T-helper 1 cell treated with Interleukin-12 subunit alpha and Interleukin-12 subunit beta and Interleukin-4 antibody, amounts not matched to agents 30 μg/mL and 1 μg/mL, for 36 hours (primary cell): ENCODE data around the gene SASH1.
"Not testable (repeated sequence)": the region's sequence is repeated elsewhere in the genome, so short reads cannot be mapped to it uniquely, and the experiment has no call there.

Source experiments
- H3K27ac Mint-ChIP-seq: one replicate; pipeline ENCODE4 v1.8.0; 2021; ENCODE audit warnings: mild to moderate bottlenecking, mixed read lengths
- H3K27me3 Mint-ChIP-seq: one replicate; pipeline ENCODE4 v1.8.0; 2021; ENCODE audit warnings: low read depth, mixed read lengths
- H3K36me3 Mint-ChIP-seq: one replicate; pipeline ENCODE4 v1.8.0; 2021; ENCODE audit warnings: low read depth, mixed read lengths
- H3K4me1 Mint-ChIP-seq: one replicate; pipeline ENCODE4 v1.8.0; 2021; ENCODE audit warnings: low read depth, mixed read lengths
- H3K4me3 Mint-ChIP-seq: one replicate; pipeline ENCODE4 v1.8.0; 2021; ENCODE audit warnings: mild to moderate bottlenecking, moderate library complexity, mixed read lengths
- H3K9me3 Mint-ChIP-seq: one replicate; pipeline ENCODE4 v1.8.0; 2021; ENCODE audit warnings: mixed read lengths

SASH1 gene

DNA sequence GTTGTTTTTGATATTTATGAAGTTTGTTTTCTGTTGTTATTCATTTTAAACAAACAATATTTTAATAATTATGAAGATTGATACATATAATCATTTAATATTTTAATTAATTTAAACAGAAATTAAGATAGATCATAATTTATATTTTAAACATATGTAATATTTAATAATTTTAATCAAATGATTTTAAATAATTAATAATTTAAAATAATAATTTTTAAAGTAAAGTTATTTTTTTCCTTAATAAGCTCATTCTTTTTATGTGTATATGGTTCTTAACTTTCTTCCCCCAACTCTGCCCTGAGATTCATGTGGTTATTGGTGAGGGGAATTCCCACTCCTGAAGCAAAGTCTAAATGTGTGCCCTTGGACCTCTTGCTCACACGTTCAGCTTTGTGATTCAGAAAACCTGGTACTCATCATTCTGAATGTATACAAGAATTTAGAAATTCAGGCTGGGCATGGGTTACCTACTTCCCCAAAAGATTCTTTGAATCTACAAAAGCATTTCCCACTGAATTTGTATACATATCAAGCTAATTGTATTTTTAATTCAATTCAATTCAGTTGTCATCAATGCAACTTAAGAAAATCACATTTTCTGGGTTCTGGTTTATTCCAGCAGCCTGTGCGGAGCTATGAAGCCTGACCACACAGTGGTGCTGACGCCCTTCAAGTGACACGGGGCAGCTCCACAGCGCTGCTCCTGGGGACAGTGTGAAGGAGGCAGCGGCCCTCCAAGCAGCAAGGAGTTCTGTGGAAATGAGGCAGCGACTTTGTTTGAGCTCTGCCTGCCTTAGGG lies 235.2 kb downstream of the SASH1 start:
- no peaks in the 10 kb centered on the region for H3K36me3 Mint-ChIP-seq
- H3K27ac Mint-ChIP-seq, result no peak overlapping the region
- peaks cover 35% of the 10 kb centered on the region for H3K27me3 Mint-ChIP-seq
- H3K4me3 Mint-ChIP-seq, result no peak overlapping the region
- H3K4me1 Mint-ChIP-seq, result no peaks in the 10 kb centered on the region
- no peaks in the 10 kb centered on the region for H3K9me3 Mint-ChIP-seq

DNA sequence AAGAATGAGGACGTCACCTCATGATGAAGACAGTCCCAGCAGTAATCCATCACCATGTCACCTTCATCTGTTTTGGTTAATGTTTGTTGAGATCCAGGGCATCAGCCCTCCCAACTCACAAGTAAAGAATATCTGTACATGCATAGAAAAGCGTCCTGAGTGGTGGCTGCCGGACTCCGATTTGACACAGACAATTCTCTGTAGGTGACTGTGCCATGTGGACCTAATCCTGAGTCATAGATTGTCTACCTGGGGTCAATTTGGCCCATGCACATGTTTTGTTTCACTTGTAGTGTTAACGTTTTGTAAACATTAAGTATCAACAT lies 235.8 kb downstream of the SASH1 start:
- Mint-ChIP-seq H3K36me3 (no peaks in the 10 kb centered on the region), H3K9me3 (peaks cover under 1% of the 10 kb centered on the region), H3K4me3 (no peak overlapping the region), H3K4me1 (no peaks in the 10 kb centered on the region), H3K27ac (no peak overlapping the region), H3K27me3 (peaks cover 35% of the 10 kb centered on the region)

DNA sequence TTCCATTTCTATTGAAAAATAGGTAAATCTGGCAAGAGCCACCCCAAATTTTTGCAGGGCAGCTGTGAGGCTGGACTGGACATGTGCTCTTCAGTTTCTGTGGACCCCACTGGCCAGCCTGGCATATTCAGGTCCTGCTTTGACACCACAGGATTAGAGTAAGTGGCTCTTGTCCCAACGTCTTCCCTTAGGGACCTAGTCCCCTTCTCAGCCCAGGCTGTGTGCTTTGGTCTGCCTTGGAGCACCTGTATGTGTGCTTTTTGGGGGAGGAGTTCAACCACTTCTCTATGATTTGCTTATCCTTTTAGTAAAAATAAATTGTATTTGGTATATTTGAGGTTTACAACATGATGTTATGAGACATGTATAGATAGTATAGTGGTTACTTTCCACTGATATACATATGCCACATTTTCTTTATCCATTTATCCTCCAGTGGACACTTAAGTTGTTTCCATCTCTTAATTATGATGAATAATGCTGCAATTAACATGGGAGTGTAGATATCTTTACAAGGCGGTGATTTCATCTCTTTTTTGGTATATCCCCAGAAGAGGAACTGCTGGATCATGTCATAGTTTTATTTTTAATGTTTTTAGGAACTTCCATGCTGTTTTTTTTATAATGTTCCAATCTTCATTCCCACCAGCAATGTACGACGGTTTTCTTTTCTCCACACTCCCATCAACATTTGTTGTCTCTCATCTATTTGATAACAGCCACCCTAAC lies 236.4 kb downstream of the SASH1 start:
- Mint-ChIP-seq H3K9me3 (peaks cover 5% of the 10 kb centered on the region), H3K36me3 (no peaks in the 10 kb centered on the region), H3K4me3 (no peak overlapping the region), H3K4me1 (no peaks in the 10 kb centered on the region), H3K27ac (no peak overlapping the region), H3K27me3 (peaks cover 35% of the 10 kb centered on the region)

DNA sequence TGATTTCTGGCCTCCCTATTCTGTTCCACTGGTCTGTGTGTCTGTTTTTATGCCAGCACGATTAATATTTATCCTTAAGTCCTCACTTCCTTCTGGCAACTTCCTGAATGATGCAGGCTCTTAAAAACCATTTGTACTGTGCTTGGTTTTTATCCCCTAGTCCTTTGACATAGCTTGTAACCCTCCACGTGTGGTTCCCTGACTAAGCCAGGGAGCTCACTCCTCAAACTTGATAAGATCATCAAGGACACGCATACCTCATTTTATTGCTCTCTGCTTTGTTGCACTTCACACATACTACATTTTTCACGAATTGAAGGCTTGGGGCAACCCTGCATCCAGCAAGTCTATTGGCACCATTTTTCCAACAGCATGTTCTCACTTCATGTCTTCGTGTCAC lies 237.8 kb downstream of the SASH1 start:
- Mint-ChIP-seq H3K9me3 (peaks cover 12% of the 10 kb centered on the region), H3K27me3 (peaks cover 38% of the 10 kb centered on the region), H3K4me1 (no peaks in the 10 kb centered on the region), H3K27ac (no peak overlapping the region), H3K4me3 (no peak overlapping the region), H3K36me3 (no peaks in the 10 kb centered on the region)

DNA sequence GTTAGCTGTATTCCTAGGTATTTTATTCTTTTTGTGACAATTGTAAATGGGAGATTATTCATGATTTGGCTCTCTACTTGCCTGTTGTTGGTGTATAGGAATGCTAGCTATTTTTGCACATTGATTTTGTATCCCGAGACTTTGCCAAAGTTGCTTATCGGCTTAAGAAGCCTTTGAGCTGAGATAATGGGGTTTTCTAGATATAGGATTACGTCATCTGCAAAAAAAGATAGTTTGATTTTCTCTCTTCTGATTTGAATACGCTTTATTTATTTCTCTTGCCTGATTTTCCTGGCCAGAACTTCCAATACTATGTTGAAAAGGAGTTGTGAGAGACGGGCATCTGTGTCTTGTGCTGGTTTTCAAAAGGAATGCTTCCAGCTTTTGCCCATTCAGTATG lies 241.0 kb downstream of the SASH1 start:
- Mint-ChIP-seq H3K4me1 (no peaks in the 10 kb centered on the region), H3K9me3 (peaks cover 21% of the 10 kb centered on the region), H3K4me3 (no peak overlapping the region), H3K27me3 (peaks cover 32% of the 10 kb centered on the region), H3K36me3 (no peaks in the 10 kb centered on the region), H3K27ac (no peak overlapping the region)

DNA sequence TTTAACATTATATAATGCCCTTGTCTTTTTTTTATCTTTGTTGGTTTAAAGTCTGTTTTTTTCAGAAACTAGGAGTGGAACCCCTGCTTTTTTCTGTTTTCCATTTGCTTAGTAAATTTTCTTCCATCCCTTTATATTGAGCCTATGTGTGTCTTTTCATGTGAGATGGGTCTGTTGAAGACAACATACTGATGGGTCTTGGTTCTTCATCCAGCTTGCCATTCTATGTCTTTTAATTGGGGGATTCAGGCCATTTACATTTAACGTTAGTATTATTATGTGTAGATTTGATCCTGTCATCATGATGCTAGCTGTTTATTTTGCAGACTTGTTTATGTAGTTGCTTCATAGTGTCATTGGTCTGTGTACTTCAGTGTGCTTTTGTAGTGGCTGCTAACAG lies 243.0 kb downstream of the SASH1 start:
- Mint-ChIP-seq H3K27me3 (peaks cover 28% of the 10 kb centered on the region), H3K9me3 (peaks cover 21% of the 10 kb centered on the region)
- not testable (repeated sequence) for H3K27ac Mint-ChIP-seq, H3K4me3 Mint-ChIP-seq, H3K4me1 Mint-ChIP-seq, H3K36me3 Mint-ChIP-seq

DNA sequence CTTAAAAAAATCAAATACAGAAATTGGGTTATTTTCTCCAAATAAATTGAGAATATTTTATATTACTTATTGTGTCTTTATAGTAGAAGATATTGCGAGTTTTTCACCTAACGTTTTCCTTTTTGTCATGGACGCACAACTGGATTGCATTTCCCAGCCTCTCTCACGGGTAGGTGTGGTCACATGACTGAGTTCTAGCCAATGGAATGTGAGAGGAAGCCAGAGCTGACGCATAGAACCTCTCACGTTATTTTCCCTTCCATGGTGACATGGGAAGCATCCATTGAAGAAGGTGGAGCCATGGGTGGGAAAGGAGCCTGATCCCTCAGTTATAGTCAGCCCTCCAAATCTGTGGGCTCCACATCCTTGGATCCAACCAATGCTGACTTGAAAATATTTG lies 248.2 kb downstream of the SASH1 start:
- Mint-ChIP-seq H3K36me3 (no peaks in the 10 kb centered on the region), H3K27ac (no peak overlapping the region), H3K9me3 (peaks cover 9% of the 10 kb centered on the region), H3K4me3 (no peak overlapping the region), H3K27me3 (peaks cover 12% of the 10 kb centered on the region), H3K4me1 (no peaks in the 10 kb centered on the region)

DNA sequence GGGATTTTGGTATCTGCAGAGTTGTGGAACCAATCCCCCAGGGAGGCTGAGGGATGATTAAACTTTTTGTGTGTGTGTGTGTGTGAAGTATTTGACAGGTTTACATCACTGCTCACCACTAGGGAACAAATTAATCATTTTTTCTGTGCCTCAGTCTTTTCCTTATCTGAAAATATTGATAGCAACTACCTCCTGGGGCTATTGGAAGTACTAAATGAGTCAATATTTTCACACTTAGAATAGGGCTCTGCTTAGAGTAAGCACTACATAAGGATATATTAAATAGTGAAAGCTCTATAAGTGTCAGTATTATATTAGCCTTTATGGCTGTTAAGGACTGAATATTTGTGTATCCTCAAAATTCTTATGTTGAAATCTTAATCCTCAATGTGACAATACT lies 249.0 kb downstream of the SASH1 start:
- Mint-ChIP-seq H3K36me3 (no peaks in the 10 kb centered on the region), H3K4me3 (no peak overlapping the region), H3K9me3 (peaks cover 6% of the 10 kb centered on the region), H3K27me3 (peaks cover 4% of the 10 kb centered on the region), H3K27ac (no peak overlapping the region), H3K4me1 (no peaks in the 10 kb centered on the region)

DNA sequence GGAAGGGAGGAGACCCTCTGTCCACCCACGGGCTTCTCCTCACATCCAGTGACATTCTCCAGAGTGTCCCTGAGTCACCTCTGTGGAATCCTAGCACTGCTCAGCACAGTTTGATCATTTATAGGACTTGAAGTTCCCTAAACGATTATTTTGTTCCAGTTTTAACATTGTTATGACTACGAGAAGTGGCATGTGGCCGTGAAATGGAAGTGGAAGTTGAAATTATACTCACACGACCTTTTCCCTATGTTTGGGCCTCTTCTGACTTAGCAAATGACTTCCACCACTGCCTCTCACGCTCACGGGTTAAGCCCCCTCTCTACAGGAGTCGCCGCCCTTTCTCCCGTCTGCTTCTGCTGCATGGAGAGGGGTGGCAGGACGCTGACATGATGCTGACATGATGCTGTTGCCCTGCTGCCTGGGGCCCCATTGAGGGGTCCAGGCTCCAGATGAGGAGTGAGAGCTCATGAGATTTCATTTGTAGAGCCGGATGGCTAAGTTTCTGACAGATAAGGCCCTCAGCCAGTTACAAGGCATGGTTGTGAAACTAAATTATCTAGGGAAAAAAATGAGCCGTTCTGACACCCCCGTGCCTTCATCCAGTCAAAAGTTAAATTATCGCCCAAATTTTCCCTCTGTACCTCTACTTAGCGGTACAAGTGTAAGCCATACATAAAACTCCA lies 250.6 kb downstream of the SASH1 start:
- H3K9me3 Mint-ChIP-seq, result no peaks in the 10 kb centered on the region
- peaks cover 8% of the 10 kb centered on the region for H3K27me3 Mint-ChIP-seq
- H3K4me3 Mint-ChIP-seq, result no peak overlapping the region
- no peak overlapping the region for H3K27ac Mint-ChIP-seq
- H3K36me3 Mint-ChIP-seq, result no peaks in the 10 kb centered on the region
- no peaks in the 10 kb centered on the region for H3K4me1 Mint-ChIP-seq

DNA sequence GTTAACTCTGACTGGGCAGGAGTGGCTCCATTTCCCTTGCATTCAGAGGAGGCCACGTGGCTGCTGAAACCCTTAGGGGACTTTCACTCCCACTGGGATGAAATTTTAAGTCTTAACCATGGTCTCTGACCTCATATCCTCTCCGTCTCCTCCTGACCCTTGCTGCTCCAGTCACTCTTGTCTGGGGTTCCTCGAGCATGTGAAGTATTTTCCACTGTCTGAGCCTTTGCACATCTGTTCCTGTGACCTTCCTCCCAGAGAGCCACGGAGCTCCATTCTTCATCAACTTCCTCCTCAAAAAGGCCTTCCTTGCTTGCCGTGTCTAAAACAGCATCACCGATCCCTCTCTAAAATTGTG lies 251.2 kb downstream of the SASH1 start:
- Mint-ChIP-seq H3K27ac (no peak overlapping the region), H3K9me3 (no peaks in the 10 kb centered on the region), H3K36me3 (no peaks in the 10 kb centered on the region), H3K4me1 (no peaks in the 10 kb centered on the region), H3K27me3 (peaks cover 13% of the 10 kb centered on the region), H3K4me3 (no peak overlapping the region)

DNA sequence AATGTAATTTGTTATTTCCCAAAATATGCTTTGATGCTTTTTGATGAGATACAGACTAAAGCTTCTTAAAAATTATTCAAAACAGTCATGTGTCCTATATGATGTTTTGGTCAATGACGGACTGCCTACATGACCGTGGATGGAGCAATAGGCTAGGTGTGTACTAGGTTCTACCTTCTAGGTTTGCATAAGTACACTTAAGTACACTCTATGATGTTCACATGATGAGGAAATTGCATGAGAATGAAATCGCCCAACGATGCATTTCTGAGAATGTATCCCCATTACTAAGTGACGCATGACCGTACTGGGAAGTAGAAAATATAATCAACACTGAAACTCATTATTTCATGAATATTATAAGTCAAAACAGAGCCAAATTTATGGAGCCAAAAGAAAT lies 252.9 kb downstream of the SASH1 start:
- peaks cover 13% of the 10 kb centered on the region for H3K27me3 Mint-ChIP-seq
- no peaks in the 10 kb centered on the region for H3K9me3 Mint-ChIP-seq
- H3K36me3 Mint-ChIP-seq, result no peaks in the 10 kb centered on the region
- H3K27ac Mint-ChIP-seq, result no peak overlapping the region
- H3K4me3 Mint-ChIP-seq, result no peak overlapping the region
- H3K4me1 Mint-ChIP-seq, result no peaks in the 10 kb centered on the region

DNA sequence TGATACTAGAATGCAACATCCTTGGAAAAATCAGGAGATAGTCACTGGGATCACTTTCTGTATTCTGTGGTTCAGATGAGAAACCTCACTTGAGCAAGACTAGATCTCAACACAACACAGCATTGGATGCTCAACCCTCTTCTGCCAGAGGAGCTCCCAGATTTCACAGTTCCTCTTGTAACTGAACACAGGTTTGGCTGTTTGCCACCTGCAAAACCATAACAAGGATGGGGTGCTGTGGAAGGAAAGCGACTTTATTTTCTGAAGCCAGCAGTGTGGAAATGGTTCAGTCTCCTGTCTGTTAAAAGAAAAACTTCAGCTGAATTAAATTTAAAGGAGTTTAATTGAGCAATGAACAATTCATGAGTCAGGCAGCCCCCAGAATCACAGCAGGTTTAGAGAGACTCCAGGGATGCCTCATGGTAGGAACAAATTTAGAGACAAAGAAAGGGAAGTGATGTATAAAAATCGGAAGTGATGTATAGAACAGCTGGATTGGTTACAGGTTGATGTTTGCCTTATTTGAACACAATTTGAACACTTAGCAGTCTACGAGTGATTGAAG lies 254.3 kb downstream of the SASH1 start:
- Mint-ChIP-seq H3K4me3 (no peak overlapping the region), H3K9me3 (peaks cover under 1% of the 10 kb centered on the region), H3K27ac (no peak overlapping the region), H3K4me1 (no peaks in the 10 kb centered on the region), H3K27me3 (peaks cover 18% of the 10 kb centered on the region), H3K36me3 (no peaks in the 10 kb centered on the region)

DNA sequence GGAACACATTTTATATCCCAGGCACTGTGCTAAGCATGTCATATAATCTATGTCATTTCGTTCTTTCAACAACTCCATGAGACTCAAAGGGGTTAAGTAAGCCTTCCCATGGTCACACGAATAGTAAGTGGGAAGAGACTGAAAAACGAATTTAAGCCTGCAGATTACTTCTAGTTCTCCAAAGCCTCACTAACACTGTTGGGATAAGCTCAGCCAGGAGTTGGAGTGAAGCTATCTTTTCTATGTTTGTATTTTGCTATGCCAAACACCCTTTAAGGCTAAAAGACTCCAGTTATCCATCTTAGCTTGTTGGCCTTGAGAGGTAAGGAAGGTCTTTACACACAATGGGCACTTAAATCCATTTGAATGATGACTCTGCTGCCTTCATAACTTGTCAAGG lies 256.1 kb downstream of the SASH1 start:
- no peak overlapping the region for H3K27ac Mint-ChIP-seq
- peaks cover 21% of the 10 kb centered on the region for H3K27me3 Mint-ChIP-seq
- H3K9me3 Mint-ChIP-seq, result peaks cover 4% of the 10 kb centered on the region
- H3K4me1 Mint-ChIP-seq, result no peaks in the 10 kb centered on the region
- no peak overlapping the region for H3K4me3 Mint-ChIP-seq
- H3K36me3 Mint-ChIP-seq, result no peaks in the 10 kb centered on the region

DNA sequence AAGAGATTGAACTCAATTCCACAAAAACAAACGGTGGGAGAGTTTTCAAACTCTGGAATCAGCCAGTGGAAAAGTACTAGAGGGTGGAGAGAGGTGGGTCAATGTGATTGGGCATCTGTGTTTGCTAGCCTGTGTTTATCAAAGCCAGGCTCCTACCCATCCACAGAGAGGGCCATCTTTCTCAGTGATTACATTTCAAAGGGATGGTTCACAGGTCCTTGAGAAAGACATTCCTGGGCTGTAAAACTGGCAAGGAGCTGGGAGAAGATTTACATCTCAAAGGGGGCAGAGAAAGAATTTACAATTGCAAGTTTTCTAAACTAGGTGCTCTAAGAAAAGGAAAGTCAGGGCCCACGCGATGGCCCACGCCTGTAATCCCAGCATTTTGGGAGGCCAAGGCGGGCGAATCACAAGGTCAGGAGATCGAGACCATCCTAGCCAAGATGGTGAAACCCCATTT lies 257.4 kb downstream of the SASH1 start:
- Mint-ChIP-seq H3K4me3 (no peak overlapping the region), H3K4me1 (no peaks in the 10 kb centered on the region), H3K9me3 (peaks cover 4% of the 10 kb centered on the region), H3K27ac (no peak overlapping the region), H3K36me3 (no peaks in the 10 kb centered on the region), H3K27me3 (peaks cover 25% of the 10 kb centered on the region)
